Stimulated activated CD4-positive, alpha-beta T cell treated with anti-CD3 and anti-CD28 coated beads, Interleukin-1b, Interleukin-23, amount 100 ng/mL, for 4 hours (primary cell): ENCODE results near the gene DSP.

Experiments used
- DNase-seq, 2 donors: peaks; one replicate each; pipeline ENCODE4 v3.0.0-alpha.2; 2020; ENCODE audit warnings: low read depth in 2 of 2

Gene DSP

GRCh38 chr6:7591770-7592169, 50.3 kb downstream of the DSP start:
- no peak for DNase-seq

DNA sequence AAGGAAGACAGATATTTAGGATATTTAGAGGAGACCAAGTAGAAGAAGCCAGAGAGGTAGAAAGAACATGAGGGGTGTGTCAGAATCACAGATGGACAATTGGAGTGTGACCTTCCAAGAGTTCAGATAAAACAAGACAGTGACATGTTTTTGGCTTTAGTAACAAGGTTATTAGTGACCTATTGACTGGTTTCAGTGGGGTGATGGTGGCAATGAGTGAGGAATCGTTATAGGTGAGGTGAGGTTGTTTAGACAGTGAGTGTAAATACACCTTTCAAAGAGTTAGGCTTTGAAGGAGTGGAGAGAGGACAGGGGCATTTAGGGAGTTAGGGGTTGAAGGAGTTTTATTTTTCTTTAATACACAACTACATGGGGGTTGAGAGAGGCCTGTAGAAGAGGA, 51.8 kb downstream of the DSP start:
- no peak for DNase-seq

DNA sequence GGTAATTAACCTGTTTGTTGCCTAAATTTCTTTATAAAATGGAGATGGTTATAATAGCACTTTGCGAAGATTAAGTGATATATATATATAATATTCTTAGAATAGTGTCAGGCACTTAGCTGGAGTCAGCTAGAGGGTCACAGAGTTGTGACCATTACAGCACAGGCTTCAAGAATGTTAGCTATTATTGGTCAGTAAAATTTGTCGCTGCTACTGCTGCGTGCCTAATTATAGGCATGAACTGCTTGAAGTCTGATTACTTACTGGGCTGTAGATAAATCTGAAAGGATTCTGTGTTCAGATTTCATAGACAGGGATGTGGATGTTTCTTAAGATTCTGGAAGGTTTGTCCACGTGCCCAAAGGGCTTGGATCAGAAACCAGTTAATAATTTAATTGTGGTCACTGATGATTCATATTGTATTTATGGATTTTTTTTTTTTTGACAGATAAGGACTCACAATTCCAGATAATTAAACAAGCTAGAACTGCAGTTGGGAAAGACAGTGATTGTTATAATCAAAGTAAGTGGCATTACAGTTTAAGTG, 53.2 kb downstream of the DSP start:
- no peak for DNase-seq

DNA sequence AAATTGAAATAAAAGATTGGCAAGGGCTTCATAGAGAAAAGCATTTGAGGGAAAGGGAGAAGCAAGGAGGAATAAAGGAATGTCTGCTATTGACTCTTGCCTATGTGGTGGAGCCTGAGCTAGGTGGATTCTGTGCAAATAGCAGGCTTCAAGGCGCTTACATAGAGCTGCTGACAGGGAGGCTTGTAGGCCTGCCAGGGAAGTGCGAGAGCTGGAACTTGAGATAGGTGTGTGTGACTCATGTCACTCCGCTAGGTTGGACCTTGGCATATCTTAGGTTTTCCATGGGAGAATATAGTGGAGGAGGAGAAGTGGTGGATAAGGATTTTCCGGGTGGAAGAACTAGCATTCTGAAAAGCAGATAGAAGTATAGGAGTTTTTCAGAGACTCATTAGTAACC, 62.5 kb downstream of the DSP start:
- DNase-seq, result no peak

GRCh38 chr6:7604506-7604905, 63.0 kb downstream of the DSP start:
- no peak for DNase-seq

DNA sequence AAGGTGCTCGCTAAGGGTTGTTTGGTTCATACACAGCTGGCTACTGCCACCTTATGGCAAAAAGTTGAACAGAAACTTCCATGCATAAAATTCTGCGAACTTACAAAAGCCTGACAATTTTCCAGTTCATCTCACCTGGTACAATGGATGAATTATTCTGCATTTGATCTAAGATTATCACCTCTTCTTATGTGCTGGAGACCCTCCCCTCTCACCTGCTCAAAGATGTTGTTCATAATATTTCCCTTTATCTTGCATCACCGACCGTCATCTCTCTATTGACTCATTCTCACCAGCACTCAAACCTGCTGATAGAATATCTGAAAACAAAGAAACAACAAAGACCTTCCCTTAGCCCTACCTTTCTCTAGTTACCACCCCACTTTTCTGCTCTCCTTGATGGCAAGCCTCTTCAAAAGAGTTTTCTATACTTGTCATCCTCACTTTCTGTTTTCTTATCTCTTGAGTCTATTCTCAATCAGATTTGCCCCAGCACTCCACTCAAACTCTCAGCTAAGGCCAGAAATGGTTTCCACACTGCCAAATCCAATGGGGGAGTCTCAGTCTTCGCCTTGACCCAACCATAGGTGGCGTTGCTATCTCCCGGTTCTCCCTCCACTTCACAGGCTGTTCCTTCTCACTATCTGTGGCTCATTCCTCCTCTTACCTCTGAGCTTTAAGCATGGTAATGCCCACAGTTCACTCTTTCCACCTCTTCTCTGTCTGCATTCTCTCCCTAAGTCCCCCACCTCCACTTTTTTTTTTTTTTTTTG, 74.3 kb downstream of the DSP start:
- peak in 1 of 2 donors; percentile 23 for DNase-seq

- DNase-seq, result no peak
These were observed 76.6 kb downstream of the DSP start for GRCh38 chr6:7617801-7618764.

- DNase-seq, result no peak
These were observed 80.3 kb downstream of the DSP start for GRCh38 chr6:7621761-7622160.

GRCh38 chr6:7624796-7625710, 83.6 kb downstream of the DSP start:
- no peak for DNase-seq

DNA sequence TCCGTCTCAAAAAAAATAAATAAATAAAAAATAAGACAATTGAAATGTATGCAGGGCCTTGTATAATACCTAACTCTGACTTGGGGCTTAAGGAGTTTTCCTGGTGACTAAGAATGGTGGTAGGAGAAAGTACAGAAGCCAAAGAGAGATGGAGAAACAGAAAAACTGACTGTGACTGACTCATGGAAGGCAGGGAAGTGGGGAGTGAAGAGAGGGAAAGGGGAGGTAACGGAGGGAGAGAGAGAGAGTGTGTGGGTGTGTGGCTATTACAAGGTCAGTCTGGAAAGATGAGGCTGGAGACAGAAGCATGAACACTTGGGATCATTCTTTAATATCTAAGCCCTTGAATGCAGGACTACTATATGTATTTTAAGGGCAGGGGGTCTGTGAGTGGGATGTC, 87.0 kb downstream of the DSP start:
- no peak for DNase-seq

DNA sequence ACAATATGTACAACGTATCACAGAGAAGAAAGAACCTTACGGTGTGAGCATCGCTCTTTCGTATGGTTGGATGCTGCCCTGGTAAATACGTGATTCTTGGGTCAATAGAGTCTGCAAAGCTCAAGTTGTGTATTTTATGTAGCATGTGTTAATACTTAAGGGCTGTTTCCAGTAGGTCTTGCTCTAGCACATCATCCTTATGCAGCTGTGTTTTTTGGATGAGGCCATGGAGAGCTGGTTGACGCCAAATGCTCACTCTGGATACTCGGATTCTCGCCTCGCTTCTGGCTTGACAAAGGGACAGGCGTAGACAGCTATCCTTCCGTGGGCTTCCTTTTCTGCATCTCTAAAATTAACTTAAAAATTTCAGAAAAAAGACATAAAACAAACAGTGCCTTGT, 87.4 kb downstream of the DSP start:
- no peak for DNase-seq

DNA sequence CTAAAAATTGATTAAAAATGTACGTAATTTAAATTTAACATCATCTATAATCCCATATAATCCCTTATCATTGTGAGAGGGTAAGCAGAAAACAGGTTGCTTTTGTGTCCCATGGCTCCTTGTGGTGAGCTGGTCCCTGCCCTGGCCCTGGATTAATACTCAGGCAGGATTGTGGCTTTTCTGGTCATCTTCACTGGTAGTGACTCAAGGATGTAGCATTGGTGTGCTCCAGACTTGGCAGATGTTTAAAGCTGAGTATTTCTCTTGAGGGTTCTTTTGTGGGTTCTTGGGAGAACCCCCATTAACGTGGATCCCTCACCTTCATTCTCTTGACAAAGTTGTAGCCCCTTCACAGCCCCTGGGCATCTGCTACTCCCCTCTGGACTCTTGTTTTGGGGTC, 87.8 kb downstream of the DSP start:
- DNase-seq, result no peak

- no peak for DNase-seq
These were observed 89.3 kb downstream of the DSP start for GRCh38 chr6:7630792-7631191.

DNA sequence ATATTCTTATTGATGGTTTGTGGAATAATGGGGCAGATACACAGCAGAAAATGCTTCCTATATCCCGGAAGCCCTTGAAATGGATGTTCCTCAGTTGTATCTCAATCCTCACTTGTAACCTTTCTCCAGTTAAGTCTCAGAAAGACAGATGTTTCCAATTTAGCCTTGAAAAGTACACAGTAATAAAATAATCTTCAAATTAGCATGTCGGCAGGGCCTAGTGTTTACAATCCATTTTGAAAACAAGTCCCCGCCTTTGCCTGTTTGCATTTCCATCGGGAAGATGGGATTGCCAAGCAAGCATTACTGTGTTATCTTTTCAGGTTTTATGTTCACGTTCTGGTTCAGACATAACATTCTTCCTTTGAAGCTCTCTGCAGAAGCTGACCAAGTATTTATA, 90.0 kb downstream of the DSP start:
- no peak for DNase-seq

DNA sequence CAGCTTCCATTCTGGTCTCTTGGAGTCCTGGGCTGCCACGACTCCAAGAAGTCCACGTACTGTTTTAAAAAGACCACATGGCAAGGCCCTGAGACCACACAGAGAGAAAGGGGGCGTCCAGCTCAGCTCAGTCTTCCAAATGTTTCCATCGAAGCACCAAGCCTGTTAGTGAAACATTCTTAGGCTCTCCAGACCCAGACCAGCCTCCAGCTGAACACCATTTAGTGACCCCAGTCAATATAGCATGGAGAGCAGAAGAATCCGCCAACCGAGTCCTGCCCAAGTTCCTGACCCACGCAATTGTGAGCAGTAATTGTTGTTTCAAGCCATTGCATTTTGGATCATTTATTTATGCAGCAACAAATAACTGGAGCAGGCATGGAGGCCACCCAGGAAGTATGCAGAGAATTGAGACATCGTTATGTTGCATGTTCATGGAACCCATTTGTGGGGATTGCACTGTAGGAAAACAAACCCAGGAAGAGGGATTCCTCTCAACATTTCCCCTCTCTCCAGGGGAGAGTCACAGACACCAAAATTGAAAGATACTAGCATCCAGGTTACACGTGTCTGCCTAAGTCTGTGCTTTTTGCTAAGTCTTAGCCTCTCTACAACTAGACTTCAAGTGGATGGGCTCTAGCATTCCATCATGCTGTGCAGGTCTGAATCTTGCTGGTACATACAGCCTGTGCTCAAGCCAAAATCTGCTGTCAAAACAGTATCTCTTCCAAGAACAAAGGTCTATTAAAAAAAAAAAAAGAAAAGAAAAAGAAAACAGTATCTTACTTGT, 91.2 kb downstream of the DSP start:
- DNase-seq, result no peak

DNA sequence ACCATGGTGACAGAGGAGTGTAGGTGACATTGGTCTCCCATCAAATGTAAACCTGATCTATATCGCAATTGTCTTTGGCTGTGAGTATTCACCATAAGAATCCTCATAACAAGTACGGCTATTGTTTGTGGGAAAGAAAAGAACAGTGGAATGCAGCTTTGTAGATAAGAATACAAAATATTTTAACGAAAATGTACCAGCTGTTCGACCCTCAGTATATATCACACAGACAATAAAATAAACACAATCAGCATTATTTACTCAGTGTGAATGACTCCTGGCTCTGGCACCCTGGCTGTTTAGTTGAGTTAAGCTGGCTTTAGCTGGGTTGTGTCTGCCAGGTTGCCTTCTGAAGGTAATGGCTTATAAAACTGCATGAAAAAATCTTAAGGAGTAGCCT, 91.9 kb downstream of the DSP start:
- no peak for DNase-seq

DNA sequence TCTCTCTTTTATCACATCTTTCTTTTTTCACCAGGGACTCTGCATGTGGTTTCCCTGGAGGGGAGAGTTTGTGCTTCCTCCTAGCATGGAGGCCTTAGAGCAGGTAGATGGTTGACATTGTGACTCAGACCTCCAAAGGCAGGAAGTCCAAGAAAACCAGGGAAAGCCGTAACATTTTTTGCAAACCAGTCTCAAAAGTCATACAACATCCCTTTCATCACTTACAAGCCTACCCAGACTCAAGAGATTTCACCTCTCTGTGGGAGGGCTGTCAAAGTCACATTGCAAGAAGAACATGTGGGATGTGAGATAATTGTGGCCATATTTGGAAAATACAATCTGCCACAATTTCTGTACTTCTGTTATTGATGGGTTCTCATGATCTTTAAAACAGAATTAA, 94.7 kb downstream of the DSP start:
- no peak for DNase-seq
